Rectal smooth muscle tissue (tissue), 1 donor: ENCODE results near the gene CCDC183.

Experiments used
- H3K27ac ChIP-seq: one replicate; pipeline ENCODE4 v1.7.0; 2013; ENCODE audit warnings: low read depth, low read length, inconsistent platforms
- H3K27me3 ChIP-seq: one replicate; pipeline ENCODE4 v1.7.0; 2013; ENCODE audit warnings: low read length; ENCODE audit not compliant: control insufficient read depth, insufficient read depth
- H3K36me3 ChIP-seq: one replicate; pipeline ENCODE4 v1.7.0; 2013; ENCODE audit warnings: low read length; ENCODE audit not compliant: control insufficient read depth, insufficient read depth
- H3K4me1 ChIP-seq: one replicate; pipeline ENCODE4 v1.7.0; 2013; ENCODE audit warnings: low read length; ENCODE audit not compliant: control insufficient read depth, insufficient read depth
- H3K4me3 ChIP-seq: one replicate; pipeline ENCODE4 v1.7.0; 2013; ENCODE audit warnings: low read length
- H3K9ac ChIP-seq: one replicate; pipeline ENCODE4 v1.7.0; 2013; ENCODE audit warnings: low read length

Gene CCDC183

GRCh38 chr9:136853596-136854112 is 57.5 kb downstream of the CCDC183 start:
- Histone ChIP-seq H3K36me3 (peaks cover 7% of the 10 kb centered on the region), H3K4me1 (peaks cover 6% of the 10 kb centered on the region), H3K4me3 (no peak overlapping the region), H3K27ac (no peak overlapping the region), H3K9ac (no peak overlapping the region), H3K27me3 (no peaks in the 10 kb centered on the region)

GRCh38 chr9:136854113-136854841 is 58.1 kb downstream of the CCDC183 start:
- peaks cover 7% of the 10 kb centered on the region for H3K36me3 ChIP-seq
- peaks cover 8% of the 10 kb centered on the region for H3K4me1 ChIP-seq
- H3K27ac ChIP-seq, result no peak overlapping the region
- H3K4me3 ChIP-seq, result no peak overlapping the region
- no peaks in the 10 kb centered on the region for H3K27me3 ChIP-seq
- H3K9ac ChIP-seq, result no peak overlapping the region

GRCh38 chr9:136854842-136855460 is 58.8 kb downstream of the CCDC183 start:
- H3K4me3 ChIP-seq, result no peak overlapping the region
- H3K27ac ChIP-seq, result no peak overlapping the region
- peaks cover 7% of the 10 kb centered on the region for H3K36me3 ChIP-seq
- no peak overlapping the region for H3K9ac ChIP-seq
- peaks cover 9% of the 10 kb centered on the region for H3K4me1 ChIP-seq
- no peaks in the 10 kb centered on the region for H3K27me3 ChIP-seq

GRCh38 chr9:136855461-136856078 is 59.4 kb downstream of the CCDC183 start:
- H3K4me1 ChIP-seq, result peaks cover 4% of the 10 kb centered on the region
- H3K36me3 ChIP-seq, result peaks cover 7% of the 10 kb centered on the region
- no peaks in the 10 kb centered on the region for H3K27me3 ChIP-seq
- no peak overlapping the region for H3K9ac ChIP-seq
- H3K4me3 ChIP-seq, result no peak overlapping the region
- no peak overlapping the region for H3K27ac ChIP-seq

- peaks cover 4% of the 10 kb centered on the region for H3K4me1 ChIP-seq
- H3K36me3 ChIP-seq, result peaks cover 3% of the 10 kb centered on the region
- H3K4me3 ChIP-seq, result no peak overlapping the region
- no peaks in the 10 kb centered on the region for H3K27me3 ChIP-seq
- H3K27ac ChIP-seq, result no peak overlapping the region
- no peak overlapping the region for H3K9ac ChIP-seq
Measured at GRCh38 chr9:136856079-136856476, 59.9 kb downstream of the CCDC183 start.

- Histone ChIP-seq H3K27ac (no peak overlapping the region), H3K4me1 (peaks cover 4% of the 10 kb centered on the region), H3K36me3 (no peaks in the 10 kb centered on the region), H3K9ac (no peak overlapping the region), H3K4me3 (no peak overlapping the region), H3K27me3 (no peaks in the 10 kb centered on the region)
Measured at GRCh38 chr9:136856541-136857141, 60.5 kb downstream of the CCDC183 start.

GRCh38 chr9:136857166-136857565 is 61.0 kb downstream of the CCDC183 start:
- no peaks in the 10 kb centered on the region for H3K27me3 ChIP-seq
- H3K36me3 ChIP-seq, result peaks cover 5% of the 10 kb centered on the region
- H3K4me1 ChIP-seq, result peaks cover 4% of the 10 kb centered on the region
- no peak overlapping the region for H3K27ac ChIP-seq
- no peak overlapping the region for H3K4me3 ChIP-seq
- H3K9ac ChIP-seq, result no peak overlapping the region
